T1000 (cell line): ENCODE measurements around the gene GDAP2.

Experiments
- DNase-seq: peaks from one replicate; lab custom pipeline; 2025; ENCODE audit warnings: mixed read lengths; lab: John Stamatoyannopoulos, UW

GDAP2 gene

GRCh38 chr1:117841117-117841650 lies 88.2 kb downstream of the GDAP2 start:
- DNase-seq: no peak

GRCh38 chr1:117838911-117839310 lies 90.5 kb downstream of the GDAP2 start:
- DNase-seq: no peak

- no peak for DNase-seq
Measured at GRCh38 chr1:117836069-117836468, 93.4 kb downstream of the GDAP2 start.

- no peak for DNase-seq
Measured at GRCh38 chr1:117834416-117834815, 95.0 kb downstream of the GDAP2 start.

GRCh38 chr1:117832453-117832852 lies 97.0 kb downstream of the GDAP2 start:
- DNase-seq: no peak

- no peak for DNase-seq
Measured at GRCh38 chr1:117830222-117830621, 99.2 kb downstream of the GDAP2 start.

GRCh38 chr1:117828201-117828600 lies 101.2 kb downstream of the GDAP2 start:
- DNase-seq: peak; percentile 18

GRCh38 chr1:117826540-117827078 lies 102.8 kb downstream of the GDAP2 start:
- DNase-seq: peak; percentile 32

GRCh38 chr1:117826119-117826518 lies 103.3 kb downstream of the GDAP2 start:
- DNase-seq: no peak

GRCh38 chr1:117825414-117825813 lies 104.0 kb downstream of the GDAP2 start:
- no peak for DNase-seq

- DNase-seq: no peak
Measured at GRCh38 chr1:117824616-117825015, 104.8 kb downstream of the GDAP2 start.

GRCh38 chr1:117821774-117822482 lies 107.5 kb downstream of the GDAP2 start:
- peak; percentile 57 for DNase-seq

- DNase-seq: no peak
Measured at GRCh38 chr1:117821382-117821755, 108.1 kb downstream of the GDAP2 start.

- no peak for DNase-seq
Measured at GRCh38 chr1:117820694-117821381, 108.6 kb downstream of the GDAP2 start.

- DNase-seq: no peak
Measured at GRCh38 chr1:117820096-117820495, 109.3 kb downstream of the GDAP2 start.

GRCh38 chr1:117819301-117819700 lies 110.1 kb downstream of the GDAP2 start:
- DNase-seq: no peak

- DNase-seq: no peak
Measured at GRCh38 chr1:117818456-117818855, 111.0 kb downstream of the GDAP2 start.

- DNase-seq: no peak
Measured at GRCh38 chr1:117817629-117818028, 111.8 kb downstream of the GDAP2 start.

- no peak for DNase-seq
Measured at GRCh38 chr1:117815926-117816325, 113.5 kb downstream of the GDAP2 start.

GRCh38 chr1:117814856-117815797 lies 114.3 kb downstream of the GDAP2 start:
- DNase-seq: no peak
